HG03280 (cell line): ENCODE measurements around the gene C1QTNF3.
"Not testable (repeated sequence)": the region's sequence is repeated elsewhere in the genome, so short reads cannot be mapped to it uniquely, and the experiment has no call there.

ENCODE experiments used
- ATAC-seq: cut with Tn5 transposase; IDR thresholded peaks from one replicate; pipeline ENCODE4 v1.9.1; 2021; ENCODE audit warnings: mild to moderate bottlenecking, moderate library complexity; ENCODE audit not compliant: unreplicated experiment

C1QTNF3 gene

GRCh38 chr5:34043099-34043876 is at the start of gene C1QTNF3:
Gene C1QTNF3 (minus strand): TSS chr5:34043213. CDS start chr5:34043125, 88 bp downstream.
- no peak for ATAC-seq

DNA sequence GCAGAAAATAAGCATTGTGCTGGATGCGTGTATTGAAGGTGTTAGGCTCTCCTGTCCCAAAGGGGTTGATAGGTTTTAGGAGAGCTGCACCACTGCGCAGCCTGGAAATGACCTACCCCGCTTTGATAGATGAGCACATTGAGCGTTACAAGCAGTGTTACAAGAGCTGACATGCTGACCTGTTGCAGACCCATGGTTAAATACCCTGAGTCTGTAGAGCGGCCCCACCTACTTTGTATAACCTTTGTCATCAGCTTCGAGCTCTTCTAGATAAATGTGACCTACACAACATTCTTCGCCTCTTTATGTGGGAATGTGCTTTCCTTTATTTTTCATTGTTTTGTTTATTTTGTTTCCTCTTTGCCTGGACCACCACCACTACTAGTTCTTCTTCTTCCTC is 48.0 kb upstream of the C1QTNF3 start:
- not testable (repeated sequence) for ATAC-seq

DNA sequence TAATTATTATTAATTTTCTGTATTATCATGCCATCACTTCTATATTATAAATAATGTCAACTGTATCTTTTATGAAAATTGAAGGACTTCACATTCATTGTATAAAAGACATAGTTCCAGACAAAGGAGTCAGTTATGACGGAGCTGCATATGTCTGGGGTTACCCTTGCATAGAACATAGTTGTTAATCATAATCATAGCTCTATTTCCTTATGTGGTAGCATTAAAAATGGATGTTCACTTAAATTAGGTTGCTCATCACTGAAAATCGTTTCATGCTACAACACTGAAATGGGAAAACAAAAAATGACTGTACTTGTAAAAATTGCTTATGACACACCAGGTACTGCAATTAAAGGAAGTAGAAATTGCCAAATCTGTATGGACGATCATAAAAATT is 46.8 kb upstream of the C1QTNF3 start:
- not testable (repeated sequence) for ATAC-seq

DNA sequence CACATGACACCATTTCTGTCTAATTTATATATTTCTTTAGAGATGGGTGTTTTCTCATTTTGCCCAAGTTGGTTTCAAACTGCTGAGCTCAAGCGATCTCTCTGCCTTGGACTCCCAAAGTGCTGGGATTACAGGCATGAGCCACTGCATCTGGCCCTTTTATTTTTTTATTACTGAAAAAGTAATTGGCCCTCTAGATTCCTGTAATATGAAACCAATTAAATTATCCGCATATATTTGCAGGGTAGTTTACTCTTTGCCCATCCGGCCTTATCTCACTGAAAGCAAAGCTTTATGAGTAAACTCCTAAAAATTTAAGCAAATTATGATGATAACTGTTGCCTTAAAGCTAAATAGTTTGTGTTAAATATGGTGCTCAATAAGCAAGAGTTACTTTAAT is 44.7 kb upstream of the C1QTNF3 start:
- ATAC-seq: not testable (repeated sequence)

DNA sequence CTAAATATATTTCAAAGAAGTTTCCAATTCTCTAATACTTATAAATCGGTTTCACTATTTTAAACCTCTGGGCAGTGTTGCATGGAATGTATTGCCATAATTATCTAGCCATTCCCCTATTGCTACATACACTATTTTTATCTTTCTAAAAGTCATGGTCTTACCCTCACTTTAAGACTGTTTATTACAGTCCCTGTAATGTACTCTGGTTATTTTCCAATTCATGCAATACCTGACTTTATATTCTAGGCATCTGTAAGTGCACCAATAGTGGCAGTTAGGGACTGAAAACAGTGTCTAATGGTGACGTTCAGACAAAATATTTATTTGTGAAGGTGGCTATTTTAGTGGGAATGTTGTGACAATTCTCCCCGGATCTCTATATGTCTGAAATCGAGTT is 40.9 kb upstream of the C1QTNF3 start:
- not testable (repeated sequence) for ATAC-seq

DNA sequence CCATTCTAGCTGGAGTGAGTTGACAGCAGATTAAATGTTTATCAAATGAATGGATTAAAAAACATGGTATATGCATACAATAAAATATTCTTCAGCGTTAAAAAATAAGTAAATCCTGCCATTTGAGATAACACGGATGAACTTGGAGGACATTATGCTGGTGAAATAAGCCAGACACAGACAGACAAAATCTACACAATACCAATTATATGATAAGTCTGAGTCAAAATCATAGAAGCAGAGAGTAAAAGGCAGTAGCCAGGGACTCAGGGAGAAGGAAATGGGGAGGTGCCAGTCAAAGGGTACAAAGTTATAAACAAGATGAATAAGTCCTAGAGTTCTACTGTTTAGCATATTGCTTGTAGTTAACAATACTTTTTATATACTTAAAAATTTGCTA is 36.5 kb upstream of the C1QTNF3 start:
- not testable (repeated sequence) for ATAC-seq

DNA sequence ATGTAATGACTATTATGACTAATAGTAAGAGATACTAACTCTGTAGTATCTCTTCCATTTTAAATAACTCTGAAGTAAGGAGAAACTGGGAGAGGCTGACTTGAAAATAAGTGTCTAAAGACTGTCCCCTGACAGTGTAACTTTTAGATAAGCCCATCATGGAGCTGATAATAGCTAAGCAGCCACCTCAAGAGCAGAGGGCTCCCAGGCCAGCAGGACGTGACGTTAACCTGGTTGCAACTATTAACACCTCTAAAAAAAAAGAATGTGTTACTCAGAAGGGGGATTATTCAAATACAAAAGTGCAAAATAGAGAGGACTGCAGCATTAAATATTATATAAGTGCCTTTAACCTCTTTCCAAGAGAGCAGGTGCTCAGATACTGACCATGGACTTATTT is 34.6 kb upstream of the C1QTNF3 start:
- ATAC-seq: not testable (repeated sequence)

DNA sequence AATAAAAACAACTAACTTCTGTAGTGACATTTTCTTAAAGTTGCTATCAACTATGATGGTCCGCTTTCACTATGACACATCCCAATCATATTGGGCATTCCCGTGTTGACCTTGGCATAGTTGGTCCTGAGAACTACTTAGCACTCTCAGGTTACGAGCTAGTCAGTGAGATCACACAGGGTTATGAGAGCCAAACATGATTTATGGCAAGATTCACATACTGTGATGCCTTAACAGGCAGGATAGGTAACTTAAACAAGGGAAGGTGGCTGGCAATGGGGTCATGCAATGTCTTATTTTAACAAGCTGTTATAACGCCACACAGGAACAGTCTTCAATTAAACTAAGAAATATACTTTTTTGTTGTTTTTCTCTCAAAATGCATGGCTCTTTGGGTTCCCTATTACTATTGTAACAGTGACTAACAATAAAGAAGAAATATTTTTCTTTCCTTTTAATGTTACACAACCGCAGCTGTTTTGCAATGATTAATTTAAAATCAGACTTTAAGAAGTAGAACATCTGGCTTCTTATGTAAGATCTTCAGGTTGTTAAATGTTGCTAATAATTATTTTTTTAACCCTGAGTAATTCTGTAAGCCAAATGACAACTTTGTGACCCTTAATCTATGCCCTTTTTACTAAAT is 33.8 kb upstream of the C1QTNF3 start:
- ATAC-seq: not testable (repeated sequence)

DNA sequence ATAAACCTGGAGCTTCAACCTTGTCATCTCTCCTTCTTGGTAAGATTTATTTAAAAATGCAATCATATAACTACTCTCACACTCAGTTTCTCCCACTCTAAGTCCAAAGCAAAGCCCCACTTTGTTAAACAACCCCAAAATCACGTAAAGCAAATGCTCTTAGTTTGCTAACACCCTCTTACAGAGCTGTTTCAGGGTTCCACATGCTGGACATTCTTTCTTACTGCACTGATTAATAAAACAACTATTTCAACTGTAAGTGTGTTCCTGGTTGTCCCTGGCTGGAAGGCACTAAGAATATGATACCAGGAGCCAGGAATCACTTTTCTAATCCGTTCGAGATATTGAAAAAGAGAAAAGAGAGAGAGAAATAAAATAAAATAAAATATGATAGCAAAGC is 31.5 kb upstream of the C1QTNF3 start:
- ATAC-seq: not testable (repeated sequence)

DNA sequence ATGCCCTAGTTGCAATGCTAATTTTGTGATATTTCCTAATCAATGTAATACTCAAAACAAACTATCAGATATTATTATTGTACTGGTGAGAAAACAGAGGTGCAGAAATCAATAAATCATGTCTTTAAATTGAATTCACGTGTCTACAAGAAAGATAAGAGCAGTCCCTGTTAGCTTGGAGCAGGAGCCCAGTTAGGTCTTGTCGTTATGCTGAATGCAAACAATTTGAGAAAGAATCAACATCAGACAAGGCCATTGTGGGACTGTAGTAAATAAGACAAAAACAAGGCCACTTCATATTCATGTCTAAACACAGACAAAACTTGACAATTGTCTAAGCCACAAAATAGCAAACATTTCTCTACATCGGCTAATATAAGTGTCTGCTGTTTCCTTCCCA is 31.1 kb upstream of the C1QTNF3 start:
- ATAC-seq: not testable (repeated sequence)

- not testable (repeated sequence) for ATAC-seq
Observed at GRCh38 chr5:34070626-34071025, 27.6 kb upstream of the C1QTNF3 start.

GRCh38 chr5:34064656-34065055 is 21.6 kb upstream of the C1QTNF3 start:
- no peak for ATAC-seq

- ATAC-seq: no peak
Observed at GRCh38 chr5:34062419-34062818, 19.4 kb upstream of the C1QTNF3 start.

DNA sequence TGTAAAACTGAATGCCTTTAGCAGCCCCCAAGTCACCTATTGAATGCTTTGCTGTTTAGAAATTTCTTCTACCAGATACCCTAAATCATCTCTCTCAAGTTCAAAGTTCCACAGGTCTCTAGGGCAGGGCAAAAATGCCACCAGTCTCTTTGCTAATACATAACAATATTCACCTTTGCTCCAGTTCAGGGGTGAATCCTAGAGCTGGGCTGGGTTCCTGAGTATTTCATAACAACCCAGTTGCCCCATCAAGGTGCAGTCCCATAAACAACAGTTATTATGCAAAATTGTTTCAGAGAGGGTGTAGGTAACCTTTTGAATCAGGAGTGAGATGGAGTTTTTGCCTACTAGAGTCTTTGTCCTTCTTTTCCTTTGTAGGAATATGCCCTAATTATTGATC is 19.0 kb upstream of the C1QTNF3 start:
- ATAC-seq: no peak

DNA sequence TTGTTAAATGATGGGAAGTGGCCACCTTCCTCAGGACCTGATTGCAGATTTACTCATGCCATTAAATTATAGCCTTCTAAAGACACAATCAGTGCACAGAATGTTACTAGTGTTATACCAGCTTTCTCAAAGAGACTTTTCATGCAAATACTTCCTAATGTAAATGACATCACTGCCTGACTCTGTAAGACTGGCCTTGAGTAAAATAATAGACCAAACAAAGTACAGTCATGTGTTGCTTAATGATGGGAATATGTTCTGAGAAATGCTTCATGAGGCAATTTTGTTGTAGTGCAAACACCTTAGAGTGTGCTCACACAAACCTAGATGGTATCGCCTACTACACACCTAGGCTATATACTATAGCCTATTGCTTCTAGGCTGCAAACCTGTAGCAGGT is 17.0 kb upstream of the C1QTNF3 start:
- ATAC-seq: no peak

GRCh38 chr5:34058532-34058931 is 15.5 kb upstream of the C1QTNF3 start:
- ATAC-seq: no peak

GRCh38 chr5:34057569-34057968 is 14.6 kb upstream of the C1QTNF3 start:
- ATAC-seq: no peak

DNA sequence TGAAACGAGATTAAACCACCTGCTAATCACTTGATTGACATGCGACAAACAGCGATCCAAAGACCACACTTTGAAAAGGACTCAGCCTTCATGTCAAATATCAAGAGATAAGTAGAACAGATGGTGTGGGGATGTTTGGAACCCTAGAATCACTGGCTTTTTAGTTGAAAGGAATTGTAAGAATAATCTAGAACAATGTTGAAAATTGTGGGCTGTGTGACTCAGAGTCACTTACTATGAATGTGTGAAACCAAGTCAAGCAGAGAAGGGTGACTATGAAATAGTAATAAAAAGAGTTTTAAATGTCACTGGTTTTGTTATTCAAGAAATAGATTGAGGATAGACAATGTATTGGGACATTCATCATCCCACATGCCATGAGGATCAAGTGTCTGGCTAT is 14.1 kb upstream of the C1QTNF3 start:
- ATAC-seq: no peak

DNA sequence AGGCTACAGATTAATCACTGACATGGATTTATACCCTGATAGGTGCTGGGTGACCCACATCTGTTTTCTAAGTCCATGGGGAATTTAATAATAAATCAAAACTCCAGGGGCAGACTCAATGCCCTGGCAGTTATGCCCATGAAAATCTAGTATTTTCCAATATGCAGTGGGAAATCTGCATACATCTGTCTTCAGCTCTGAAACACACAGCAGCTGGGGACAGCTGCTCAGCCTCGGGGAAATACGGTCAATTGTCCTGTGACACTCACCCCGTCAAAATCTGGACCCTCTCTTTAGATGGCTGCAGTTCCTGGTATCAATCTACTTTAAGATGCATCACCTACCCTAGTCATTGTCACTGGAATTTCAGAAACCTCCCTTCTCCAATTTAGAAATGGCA is 12.7 kb upstream of the C1QTNF3 start:
- no peak for ATAC-seq

- ATAC-seq: no peak
Observed at GRCh38 chr5:34054400-34054729, 11.4 kb upstream of the C1QTNF3 start.

GRCh38 chr5:34053571-34054399 is 10.8 kb upstream of the C1QTNF3 start:
- no peak for ATAC-seq

- ATAC-seq: no peak
Observed at GRCh38 chr5:34053133-34053532, 10.1 kb upstream of the C1QTNF3 start.
